ENCODE data around the gene HIVEP1.

- TF ChIP-seq CTCF (IDR thresholded peaks at IDR 0.05) (no peak), POLR2A (IDR thresholded peaks at IDR 0.05) (no peak)
Observed at GRCh38 chr6:12164508-12164770, 152.3 kb downstream of the HIVEP1 start.

All from body of pancreas (tissue), 4 donors.